Brain microvascular endothelial cell (primary cell): ENCODE data around the gene CCDC12.

Source experiments
- DNase-seq: peaks from one replicate; pipeline ENCODE4 v3.0.0-alpha.2; 2020
- H3K27ac ChIP-seq: fragments of 250-450 bp; sonication (Bioruptor Pico); 2 replicates; pipeline ENCODE4 v1.5.1; 2020; ENCODE audit warnings: mild to moderate bottlenecking, moderate library complexity
- H3K27me3 ChIP-seq: fragments of 250-450 bp; sonication (Bioruptor Pico); replicated peaks from 2 replicates; pipeline ENCODE4 v1.5.1; 2020; ENCODE audit warnings: mild to moderate bottlenecking
- H3K36me3 ChIP-seq: fragments of 250-450 bp; sonication (Bioruptor Pico); replicated peaks from 2 replicates; pipeline ENCODE4 v1.5.1; 2020; ENCODE audit warnings: mild to moderate bottlenecking
- H3K4me3 ChIP-seq: 2 replicates; pipeline ENCODE4 v1.5.1; 2011; ENCODE audit warnings: low read depth, mild to moderate bottlenecking, control low read depth, low read length, moderate library complexity
- in situ Hi-C: cut with HindIII; loops from 2 replicates; pipeline ENCODE4 v1.10.0; 2017; ENCODE audit warnings: low sequenced_read_pairs, low pct_ligation_motif_present
- TF ChIP-seq, protein P1 (sequence below): IDR thresholded peaks from 2 replicates; pipeline ENCODE4 v1.5.1; 2011; ENCODE audit warnings: low read depth, mild to moderate bottlenecking, moderate library complexity, low read length, control low read depth, inconsistent platforms; ENCODE audit errors: missing control alignments

CCDC12 gene

GRCh38 chr3:46908986-46909534 lies 67.5 kb downstream of the CCDC12 start:
- no peak overlapping the region for H3K27ac ChIP-seq
- no peaks in the 10 kb centered on the region for H3K36me3 ChIP-seq
- H3K4me3 ChIP-seq, result no peak overlapping the region
- TF ChIP-seq, protein P1, sequence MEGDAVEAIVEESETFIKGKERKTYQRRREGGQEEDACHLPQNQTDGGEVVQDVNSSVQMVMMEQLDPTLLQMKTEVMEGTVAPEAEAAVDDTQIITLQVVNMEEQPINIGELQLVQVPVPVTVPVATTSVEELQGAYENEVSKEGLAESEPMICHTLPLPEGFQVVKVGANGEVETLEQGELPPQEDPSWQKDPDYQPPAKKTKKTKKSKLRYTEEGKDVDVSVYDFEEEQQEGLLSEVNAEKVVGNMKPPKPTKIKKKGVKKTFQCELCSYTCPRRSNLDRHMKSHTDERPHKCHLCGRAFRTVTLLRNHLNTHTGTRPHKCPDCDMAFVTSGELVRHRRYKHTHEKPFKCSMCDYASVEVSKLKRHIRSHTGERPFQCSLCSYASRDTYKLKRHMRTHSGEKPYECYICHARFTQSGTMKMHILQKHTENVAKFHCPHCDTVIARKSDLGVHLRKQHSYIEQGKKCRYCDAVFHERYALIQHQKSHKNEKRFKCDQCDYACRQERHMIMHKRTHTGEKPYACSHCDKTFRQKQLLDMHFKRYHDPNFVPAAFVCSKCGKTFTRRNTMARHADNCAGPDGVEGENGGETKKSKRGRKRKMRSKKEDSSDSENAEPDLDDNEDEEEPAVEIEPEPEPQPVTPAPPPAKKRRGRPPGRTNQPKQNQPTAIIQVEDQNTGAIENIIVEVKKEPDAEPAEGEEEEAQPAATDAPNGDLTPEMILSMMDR, result no peak
- no peaks in the 10 kb centered on the region for H3K27me3 ChIP-seq
- in situ Hi-C loops, result no loop called here
- no peak for DNase-seq

DNA sequence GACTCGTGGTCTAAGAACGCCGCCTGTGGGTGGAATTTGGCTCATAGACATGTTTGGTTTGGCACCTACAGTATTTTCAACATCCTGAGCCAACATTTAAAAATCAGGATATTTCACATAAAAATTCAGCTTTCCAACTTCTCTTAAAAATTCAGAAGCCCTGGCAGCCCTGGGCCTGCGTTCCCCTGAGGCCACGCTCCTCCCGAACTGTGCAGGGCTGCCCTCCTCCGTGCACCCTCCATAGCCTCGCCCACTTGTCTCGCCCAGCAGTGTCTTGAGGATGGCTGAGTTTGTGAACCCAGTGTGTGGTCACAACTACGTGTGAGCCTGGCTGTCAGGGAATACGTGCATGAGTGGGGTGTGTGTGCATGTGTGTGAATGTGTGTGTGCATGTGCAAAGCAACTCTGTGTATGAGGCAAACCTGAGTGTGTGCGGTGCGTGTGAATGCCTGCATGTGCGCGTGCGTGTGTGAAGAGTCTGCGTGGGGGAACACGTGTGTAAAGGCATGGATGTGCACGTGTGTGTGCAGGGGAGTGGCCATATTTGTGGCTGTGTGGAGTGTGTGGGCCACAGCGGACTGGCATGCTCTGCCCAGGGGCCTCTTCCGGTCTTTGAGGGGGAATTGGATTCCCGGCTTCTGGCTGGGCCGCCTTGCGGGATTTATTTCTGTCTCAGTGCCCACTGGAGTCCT lies 68.1 kb downstream of the CCDC12 start:
- no peak overlapping the region for H3K27ac ChIP-seq
- H3K36me3 ChIP-seq, result no peaks in the 10 kb centered on the region
- no peaks in the 10 kb centered on the region for H3K27me3 ChIP-seq
- DNase-seq, result peak; percentile 78
- no peak overlapping the region for H3K4me3 ChIP-seq
- TF ChIP-seq, protein P1, result peak; percentile 50
- in situ Hi-C loops, result no loop called here

DNA sequence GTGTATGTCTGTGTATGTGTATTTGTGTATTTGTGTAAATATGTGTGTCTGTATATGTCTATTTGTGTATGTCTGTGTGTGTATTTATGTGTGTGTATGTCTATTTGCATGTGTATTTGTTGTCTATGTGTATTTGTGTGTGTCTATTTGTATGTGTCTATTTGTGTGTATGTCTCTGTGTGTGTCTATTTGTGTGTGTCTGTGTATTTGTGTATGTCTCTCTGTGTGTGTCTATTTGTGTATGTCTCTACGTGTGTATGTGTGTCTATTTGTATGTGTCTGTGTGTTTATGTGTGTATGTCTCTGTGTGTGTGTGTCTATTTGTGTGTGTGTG lies 68.6 kb downstream of the CCDC12 start:
- in situ Hi-C loops, result no loop called here
- Histone ChIP-seq H3K27ac (no peak overlapping the region), H3K4me3 (no peak overlapping the region), H3K36me3 (no peaks in the 10 kb centered on the region), H3K27me3 (no peaks in the 10 kb centered on the region)
- TF ChIP-seq, protein P1, result no peak
- DNase-seq, result no peak

DNA sequence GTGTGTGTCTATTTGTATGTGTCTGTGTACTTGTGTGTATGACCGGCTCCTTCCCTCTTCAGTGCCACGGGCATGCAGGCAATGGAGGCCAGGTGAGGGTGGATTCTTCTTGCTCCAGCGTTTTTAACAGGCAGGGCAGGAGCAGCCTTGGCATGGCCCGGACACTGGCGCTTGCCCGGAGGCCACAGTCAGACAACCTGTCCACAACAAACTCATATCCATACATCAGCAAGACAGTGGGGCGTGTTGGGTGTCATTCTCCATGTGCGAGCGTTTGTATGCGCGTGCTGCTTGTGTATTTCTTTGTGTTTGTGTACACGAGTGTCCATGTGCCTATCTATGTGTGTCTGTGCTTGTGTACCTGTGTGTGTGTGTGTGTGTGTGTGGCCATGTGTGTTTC lies 69.3 kb downstream of the CCDC12 start:
- Histone ChIP-seq H3K36me3 (no peaks in the 10 kb centered on the region), H3K27ac (no peak overlapping the region), H3K4me3 (no peak overlapping the region), H3K27me3 (no peaks in the 10 kb centered on the region)
- in situ Hi-C loops, result no loop called here
- TF ChIP-seq, protein P1, result no peak
- no peak for DNase-seq

DNA sequence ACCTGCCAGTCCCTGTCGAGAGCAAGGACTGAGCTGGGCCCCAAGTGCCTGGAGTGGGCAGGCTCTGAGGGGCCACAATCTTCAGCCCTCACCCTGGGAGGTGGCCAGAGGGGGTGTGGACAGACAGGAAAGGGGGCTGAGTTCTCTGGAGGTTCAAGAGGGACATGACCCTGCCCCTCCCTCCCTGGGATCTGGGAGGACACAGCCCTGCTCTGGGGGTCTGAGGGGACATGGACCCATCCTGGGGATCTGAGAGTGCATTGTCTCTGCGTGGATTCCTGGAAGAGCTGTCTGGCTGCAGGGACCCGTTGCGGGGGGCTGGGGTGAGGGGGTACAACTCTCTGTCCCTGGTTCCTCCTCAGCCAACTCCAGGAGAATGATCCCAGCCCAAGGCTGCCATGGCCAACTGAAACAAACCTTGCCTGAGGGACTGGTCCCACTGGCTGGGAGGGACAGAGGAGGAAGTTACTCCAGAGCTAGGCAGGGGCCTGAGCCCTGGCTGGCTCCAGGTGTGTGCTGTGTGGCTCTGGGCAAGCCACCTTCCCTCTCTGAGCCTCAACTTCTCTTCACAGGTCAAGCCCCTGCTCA lies 70.0 kb downstream of the CCDC12 start:
- DNase-seq, result no peak
- Histone ChIP-seq H3K4me3 (no peak overlapping the region), H3K27me3 (no peaks in the 10 kb centered on the region), H3K27ac (no peak overlapping the region), H3K36me3 (no peaks in the 10 kb centered on the region)
- TF ChIP-seq, protein P1, result no peak
- in situ Hi-C loops, result no loop called here
